Nucleus accumbens (tissue), 56 donors: ENCODE results near the gene ATP10A.
A peak's percentile ranks its signal among the peaks of the same experiment; 100 is the strongest.
"Not testable (repeated sequence)": the region's sequence is repeated elsewhere in the genome, so short reads cannot be mapped to it uniquely, and the experiment has no call there.

Source experiments
- DNase-seq, 56 donors: peaks; one replicate each; lab custom pipeline; 2025; lab: John Stamatoyannopoulos, UW

ATP10A gene

DNA sequence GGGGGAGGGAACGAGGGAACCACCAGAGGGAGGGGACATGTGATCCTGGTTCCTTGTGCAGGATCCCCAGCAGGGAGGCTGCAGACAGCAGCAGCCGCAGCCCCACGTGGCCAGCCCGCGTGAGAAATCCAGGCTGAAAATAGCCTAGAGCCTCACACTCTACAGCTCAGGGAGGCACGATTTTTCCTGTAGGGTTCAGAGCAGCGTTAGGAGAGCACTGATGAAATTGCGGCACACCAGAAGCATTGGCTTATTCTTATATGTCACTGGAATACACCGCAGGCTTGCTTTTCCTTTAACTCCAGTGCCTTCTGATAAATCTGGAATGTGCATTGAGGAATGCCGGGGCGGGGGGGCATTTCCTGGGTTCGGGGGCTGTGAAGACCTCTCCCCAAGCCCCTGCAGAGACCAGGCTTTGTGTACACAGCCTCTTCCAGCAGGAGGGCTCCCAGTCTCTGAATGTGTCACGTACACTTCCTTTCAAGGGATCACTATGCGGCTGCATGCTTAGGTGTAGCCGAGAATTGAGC is 193.0 kb downstream of the ATP10A start:
- DNase-seq = peak in 48 of 56 donors; percentile 1 to 90 (median 58)

DNA sequence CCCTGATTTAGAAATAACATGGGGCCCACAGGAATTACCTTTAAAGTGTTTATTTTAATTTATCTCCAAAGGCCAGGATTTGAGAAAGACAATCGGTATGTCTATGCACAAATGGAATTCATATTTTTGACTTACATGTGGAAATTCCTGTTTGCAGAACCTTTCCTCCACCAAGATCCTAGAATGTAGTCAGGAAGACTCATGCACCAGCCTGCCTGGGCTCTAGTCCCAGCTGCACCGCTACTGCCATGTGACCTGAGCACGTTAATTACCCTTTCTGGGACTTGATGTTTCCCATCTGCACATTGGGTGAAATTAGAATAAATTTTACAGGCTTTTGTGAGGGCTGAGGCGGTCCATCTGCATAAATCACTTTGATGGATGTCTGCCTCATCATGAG is 194.2 kb downstream of the ATP10A start:
- no peak for DNase-seq

GRCh38 chr15:25668236-25668795 is 194.8 kb downstream of the ATP10A start:
- no peak for DNase-seq

GRCh38 chr15:25667829-25668228 is 195.3 kb downstream of the ATP10A start:
- no peak for DNase-seq

DNA sequence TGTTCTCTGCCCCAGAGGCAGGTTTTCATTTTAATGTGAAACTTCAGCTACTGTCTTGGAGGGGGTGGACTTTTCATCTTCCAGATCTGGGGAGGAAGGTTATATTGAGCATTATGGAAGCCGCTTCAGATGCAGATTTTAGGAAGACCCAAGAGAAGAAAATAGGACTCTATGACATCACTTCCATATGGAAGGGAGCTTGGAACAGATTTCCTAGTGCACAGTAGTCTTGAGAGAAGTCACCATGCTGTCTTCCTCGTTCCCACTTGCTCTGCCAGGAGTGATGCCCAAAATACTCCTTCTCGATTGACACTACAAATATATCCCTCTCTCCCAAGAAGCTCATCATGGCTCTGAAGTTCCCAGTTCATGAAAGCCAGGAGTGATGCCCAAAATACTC is 197.2 kb downstream of the ATP10A start:
- no peak for DNase-seq

DNA sequence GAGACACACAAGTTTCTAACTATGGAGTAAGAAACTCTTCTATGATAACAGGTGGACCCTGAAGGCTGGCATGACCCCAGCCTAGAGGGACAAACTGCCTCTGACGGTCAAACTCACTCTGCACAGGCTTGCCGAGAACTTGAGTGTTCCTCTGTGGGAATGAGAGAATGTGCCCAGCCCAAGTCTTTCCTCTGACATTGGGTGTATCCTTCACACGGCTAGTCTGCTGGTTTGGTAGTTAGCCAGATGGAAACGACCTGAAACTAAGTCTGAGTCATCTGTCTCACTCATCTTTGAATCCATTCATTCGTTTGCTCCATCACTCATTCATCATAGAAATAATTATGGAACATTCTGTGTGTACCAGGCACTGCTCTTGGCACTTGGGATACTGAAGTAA is 198.4 kb downstream of the ATP10A start:
- DNase-seq = no peak

GRCh38 chr15:25663515-25663914 is 199.6 kb downstream of the ATP10A start:
- DNase-seq = no peak

DNA sequence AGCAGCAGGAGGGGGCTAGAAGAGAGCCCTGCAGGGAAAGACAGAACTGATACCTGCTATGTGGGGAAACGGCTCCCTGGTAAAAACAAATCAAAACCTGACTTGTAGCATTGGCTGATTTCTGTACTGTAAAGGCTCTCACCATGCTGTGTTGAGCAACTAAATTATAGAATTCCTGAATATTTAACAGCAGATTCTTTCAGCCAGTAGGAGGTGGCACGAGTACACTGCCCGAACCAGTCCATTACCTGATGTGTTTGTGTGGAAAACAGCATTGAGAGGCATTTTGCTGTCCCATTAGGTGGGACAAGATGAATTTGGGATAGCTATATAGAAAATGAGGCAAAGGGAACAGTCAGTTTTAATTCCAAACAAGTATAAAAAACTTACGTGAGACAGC is 201.2 kb downstream of the ATP10A start:
- DNase-seq = no peak

DNA sequence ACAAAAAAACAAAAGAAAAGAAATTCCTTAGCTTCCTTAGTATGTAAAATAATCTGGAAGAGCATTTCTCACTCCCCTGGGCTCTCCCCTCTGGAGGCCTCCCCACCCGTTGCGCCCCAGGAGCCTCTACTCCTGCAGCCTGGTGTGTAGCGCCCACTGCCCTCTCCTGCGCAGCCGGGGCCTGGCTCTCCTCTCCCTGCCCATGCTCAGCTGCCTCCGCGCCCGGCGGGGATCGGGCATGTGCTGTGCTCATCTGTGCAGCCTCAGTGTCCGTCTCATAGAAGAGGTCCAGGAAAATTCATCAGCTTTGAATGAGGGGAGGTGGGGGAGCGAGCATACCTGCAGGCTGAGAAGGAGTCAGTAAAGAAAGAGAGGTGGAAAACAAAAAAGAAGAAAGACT is 203.9 kb downstream of the ATP10A start:
- DNase-seq = no peak

DNA sequence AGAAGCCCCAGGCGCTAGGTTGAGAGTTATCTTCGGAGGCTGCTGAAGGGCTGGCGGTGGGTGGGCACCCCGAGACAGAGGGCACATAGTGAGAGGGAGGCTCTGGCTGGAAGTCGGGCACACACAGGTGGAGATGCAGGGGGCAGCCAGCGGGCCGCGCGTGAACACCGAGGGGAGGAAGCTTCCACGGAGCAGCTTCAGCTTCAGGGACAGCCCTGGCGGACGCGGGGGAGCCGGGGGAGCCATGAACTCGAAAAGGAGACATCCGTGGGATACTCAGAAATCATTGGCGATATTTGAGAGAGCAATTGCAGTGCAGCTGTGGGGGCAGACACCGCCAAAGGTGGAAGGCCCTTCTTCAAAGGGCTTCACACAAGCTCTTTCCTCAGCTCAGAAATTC is 204.6 kb downstream of the ATP10A start:
- no peak for DNase-seq

DNA sequence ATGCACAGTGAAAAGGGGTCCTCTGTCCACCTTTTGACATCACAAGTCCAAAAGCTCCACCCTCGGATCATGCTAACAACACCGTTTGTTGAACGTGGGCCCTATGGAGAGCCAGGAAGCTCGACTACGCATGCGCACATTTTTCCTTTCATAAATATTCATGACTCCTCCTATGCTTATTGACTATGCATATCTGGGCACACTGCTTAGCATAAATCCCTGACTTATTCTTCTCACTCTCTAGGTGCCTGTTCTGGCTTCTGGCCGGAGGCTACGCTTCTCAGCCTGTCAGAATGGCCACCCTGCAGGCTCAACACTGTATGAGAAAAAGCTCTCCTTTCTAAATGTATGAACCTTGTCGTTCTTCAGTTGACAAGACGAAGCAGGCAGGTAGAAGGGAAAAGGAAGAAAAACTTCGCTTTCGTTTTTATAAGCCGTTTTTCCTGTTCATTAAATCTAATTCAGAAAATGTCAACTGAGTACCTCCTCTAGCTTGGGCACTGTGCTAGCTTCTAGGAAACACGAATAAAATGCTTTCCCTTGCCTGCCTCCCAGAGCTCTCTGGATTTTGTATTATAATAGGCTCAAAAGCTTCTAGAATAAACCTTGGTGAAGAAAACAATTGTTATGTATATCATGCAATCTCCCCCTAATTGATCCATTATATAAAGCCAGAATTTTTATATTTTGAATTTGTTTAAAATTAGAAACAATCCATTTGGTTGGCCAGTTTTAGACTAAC is 207.7 kb downstream of the ATP10A start:
- DNase-seq = peak in 10 of 56 donors; percentile 10 to 51 (median 19)

- no peak for DNase-seq
Measured at GRCh38 chr15:25653371-25653770, 209.8 kb downstream of the ATP10A start.

- no peak for DNase-seq
Measured at GRCh38 chr15:25652704-25653103, 210.4 kb downstream of the ATP10A start.

DNA sequence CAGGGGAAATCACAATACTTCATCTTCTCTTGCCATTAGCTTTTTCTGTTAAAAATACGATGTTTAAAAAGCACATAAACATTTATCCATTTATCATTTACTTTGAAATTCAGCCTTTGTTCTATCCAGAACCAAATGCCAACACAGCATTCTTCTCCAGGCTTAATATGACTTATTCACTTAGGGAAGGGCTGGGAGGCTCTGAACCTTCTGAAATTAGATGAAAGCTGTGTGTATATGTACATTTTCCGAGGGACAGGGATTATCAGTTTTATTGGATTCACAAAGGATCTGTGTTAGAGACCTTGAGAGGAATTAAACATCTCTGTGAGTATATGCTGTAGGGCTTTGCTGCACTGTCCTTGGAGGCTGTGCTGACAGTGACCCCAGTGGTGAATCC is 213.7 kb downstream of the ATP10A start:
- no peak for DNase-seq

- no peak for DNase-seq
Measured at GRCh38 chr15:25643120-25643519, 220.0 kb downstream of the ATP10A start.

DNA sequence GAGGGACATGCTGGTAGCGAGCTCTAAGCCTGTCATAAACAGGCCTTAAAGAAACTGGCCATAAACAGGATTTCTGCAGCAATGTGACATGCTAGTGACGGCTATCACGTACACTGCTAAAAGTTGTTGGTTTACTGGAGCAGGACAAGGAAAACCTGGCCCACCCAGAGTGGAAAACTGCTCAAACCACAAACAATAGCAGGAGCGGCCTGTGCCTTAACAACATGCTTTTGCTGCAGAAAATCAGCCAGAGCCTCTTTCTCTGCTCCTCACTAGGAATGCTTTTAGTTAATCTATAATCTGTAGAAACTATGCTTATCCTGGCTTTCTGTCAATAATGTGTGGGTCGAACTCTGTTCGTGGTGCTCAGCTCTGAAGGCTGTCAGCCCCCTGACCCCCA is 221.4 kb downstream of the ATP10A start:
- no peak for DNase-seq

GRCh38 chr15:25641361-25641760 is 221.8 kb downstream of the ATP10A start:
- no peak for DNase-seq

DNA sequence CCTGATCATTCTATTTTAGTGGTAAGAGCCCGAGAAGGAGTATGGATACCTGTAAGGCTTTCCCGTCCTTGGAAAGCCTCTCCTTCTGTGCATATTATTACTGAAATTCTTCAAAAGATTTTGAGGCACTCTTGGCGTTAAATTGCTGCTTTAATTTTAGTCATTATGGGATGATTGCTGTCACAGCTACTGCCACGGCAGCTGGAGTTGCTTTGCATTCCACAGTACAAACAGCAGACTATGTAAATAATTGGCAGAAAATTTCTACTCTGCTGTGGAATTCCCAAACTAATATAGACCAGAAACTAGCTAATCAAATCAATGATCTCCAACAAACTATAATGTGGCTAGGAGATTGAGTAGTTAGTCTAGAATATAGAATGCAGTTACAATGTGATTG is 222.2 kb downstream of the ATP10A start:
- not testable (repeated sequence) for DNase-seq

DNA sequence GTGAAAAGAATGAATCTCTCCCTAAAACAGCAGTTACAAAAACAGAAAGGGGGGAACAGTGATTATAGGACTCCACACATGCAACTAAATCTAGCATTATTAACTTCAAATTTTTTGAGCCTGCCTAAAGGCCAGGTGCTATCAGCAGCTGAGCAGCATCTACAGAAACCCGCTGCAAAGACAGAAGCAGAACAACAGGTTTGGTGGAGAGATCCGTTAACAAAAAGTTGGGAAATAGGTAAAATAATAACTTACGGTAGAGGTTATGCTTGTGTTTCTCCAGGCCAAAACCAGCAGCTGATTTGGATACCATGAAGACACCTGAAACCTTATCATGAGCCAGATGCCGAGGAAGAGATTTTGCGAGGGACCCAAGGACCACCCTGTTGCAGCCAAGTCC is 222.7 kb downstream of the ATP10A start:
- DNase-seq = no peak

GRCh38 chr15:25636486-25636885 is 226.6 kb downstream of the ATP10A start:
- DNase-seq = not testable (repeated sequence)

GRCh38 chr15:25635191-25635590 is 227.9 kb downstream of the ATP10A start:
- DNase-seq = no peak

- no peak for DNase-seq
Measured at GRCh38 chr15:25633862-25634261, 229.3 kb downstream of the ATP10A start.
